Cardiac fibroblast (primary cell): ENCODE measurements around the gene KCNJ1.

Experiments used
- DNase-seq, 2 donors: peaks; one replicate each; pipeline versions ENCODE4 v3.0.0 to v3.0.0-alpha.2; 2010; ENCODE audit warnings: low read depth in 2 of 2
- H3K4me3 ChIP-seq, 2 donors: replicated peaks in 1 of 2; 1 replicate in 1 of 2; 2 replicates in 1 of 2; pipeline ENCODE4 v1.5.1; 2011; ENCODE audit warnings: low read depth in 2 of 2, low read length in 2 of 2, mild to moderate bottlenecking in 2 of 2, moderate library complexity in 1 of 2
- TF ChIP-seq, protein P1 (sequence below): IDR thresholded peaks from one replicate; pipeline ENCODE4 v1.5.1; 2011; ENCODE audit warnings: low read depth, mild to moderate bottlenecking, low read length, inconsistent platforms

The KCNJ1 gene

DNA sequence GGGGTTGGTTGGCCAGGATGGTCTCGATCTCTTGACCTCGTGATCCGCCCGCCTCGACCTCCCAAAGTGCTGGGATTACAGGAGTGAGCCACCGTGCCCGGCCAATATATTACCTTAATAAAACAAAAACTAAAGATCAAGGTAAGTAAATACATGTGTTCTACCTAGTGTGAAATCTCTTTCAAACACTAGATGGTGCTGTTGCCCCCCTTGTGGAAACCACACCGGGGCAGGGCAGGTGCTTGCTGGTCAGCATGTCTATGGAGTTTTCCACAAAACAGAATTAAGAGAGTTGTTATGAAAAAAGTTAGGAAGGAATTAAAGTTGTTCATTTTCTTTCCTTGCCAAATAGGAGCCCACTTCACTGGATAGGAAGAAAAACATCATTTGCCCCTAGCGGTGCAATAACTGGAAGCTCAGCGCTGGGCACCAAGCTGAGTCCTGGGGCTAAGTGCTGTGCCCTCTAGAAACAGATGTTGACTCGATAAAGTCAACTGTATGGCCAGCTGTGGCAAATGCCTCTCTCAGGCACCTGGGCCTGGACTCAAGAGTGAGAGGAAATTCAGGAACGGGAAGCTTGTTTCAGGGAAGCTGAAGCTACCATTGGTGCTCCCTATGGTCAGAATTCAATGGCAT, 17.7 kb upstream of the KCNJ1 start:
- DNase-seq, result peak; percentile 79 to 80
- TF ChIP-seq, protein P1, sequence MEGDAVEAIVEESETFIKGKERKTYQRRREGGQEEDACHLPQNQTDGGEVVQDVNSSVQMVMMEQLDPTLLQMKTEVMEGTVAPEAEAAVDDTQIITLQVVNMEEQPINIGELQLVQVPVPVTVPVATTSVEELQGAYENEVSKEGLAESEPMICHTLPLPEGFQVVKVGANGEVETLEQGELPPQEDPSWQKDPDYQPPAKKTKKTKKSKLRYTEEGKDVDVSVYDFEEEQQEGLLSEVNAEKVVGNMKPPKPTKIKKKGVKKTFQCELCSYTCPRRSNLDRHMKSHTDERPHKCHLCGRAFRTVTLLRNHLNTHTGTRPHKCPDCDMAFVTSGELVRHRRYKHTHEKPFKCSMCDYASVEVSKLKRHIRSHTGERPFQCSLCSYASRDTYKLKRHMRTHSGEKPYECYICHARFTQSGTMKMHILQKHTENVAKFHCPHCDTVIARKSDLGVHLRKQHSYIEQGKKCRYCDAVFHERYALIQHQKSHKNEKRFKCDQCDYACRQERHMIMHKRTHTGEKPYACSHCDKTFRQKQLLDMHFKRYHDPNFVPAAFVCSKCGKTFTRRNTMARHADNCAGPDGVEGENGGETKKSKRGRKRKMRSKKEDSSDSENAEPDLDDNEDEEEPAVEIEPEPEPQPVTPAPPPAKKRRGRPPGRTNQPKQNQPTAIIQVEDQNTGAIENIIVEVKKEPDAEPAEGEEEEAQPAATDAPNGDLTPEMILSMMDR, result peak; percentile 78
- no peak overlapping the region for H3K4me3 ChIP-seq

- TF ChIP-seq, protein P1, result no peak
Observed at GRCh38 chr11:128884054-128884453, 17.0 kb upstream of the KCNJ1 start.

GRCh38 chr11:128882451-128882850, 15.4 kb upstream of the KCNJ1 start:
- TF ChIP-seq, protein P1, result no peak
- H3K4me3 ChIP-seq, result no peak overlapping the region
- no peak for DNase-seq

More at GRCh38 chr11:128884054-128884453, 17.0 kb upstream of the KCNJ1 start:
- H3K4me3 ChIP-seq, result no peak overlapping the region
- no peak for DNase-seq

DNA sequence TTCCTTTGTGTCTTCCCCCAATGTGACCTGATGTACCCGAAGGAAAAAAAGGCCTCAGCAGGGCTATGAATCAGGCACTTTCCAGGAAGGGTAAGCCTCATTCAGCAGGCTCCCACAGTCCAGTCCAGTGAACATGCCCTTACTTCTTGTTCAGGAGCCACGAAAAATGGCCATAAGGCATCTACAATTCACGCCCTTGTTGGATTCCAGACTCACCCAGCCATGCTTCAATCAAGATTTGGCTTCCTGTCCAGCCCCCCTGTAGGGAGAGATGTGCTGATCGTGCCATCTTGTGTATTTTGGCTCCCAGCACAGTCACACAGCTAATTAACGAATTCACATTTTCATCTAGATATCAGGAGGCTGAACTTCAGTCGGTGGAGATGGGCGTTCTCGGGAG, 14.1 kb upstream of the KCNJ1 start:
- no peak for DNase-seq
- H3K4me3 ChIP-seq, result no peak overlapping the region
- TF ChIP-seq, protein P1, result no peak

GRCh38 chr11:128879817-128880216, 12.7 kb upstream of the KCNJ1 start:
- DNase-seq, result no peak
- TF ChIP-seq, protein P1, result no peak
- no peak overlapping the region for H3K4me3 ChIP-seq

- DNase-seq, result no peak
- TF ChIP-seq, protein P1, result no peak
- no peak overlapping the region for H3K4me3 ChIP-seq
Observed at GRCh38 chr11:128878455-128878854, 11.4 kb upstream of the KCNJ1 start.

- DNase-seq, result no peak
- no peak overlapping the region for H3K4me3 ChIP-seq
- TF ChIP-seq, protein P1, result no peak
Observed at GRCh38 chr11:128877726-128878125, 10.6 kb upstream of the KCNJ1 start.
